Superior temporal gyrus (tissue), 1 donor: Measurements from ENCODE around the gene FAM9A.
"Not testable (repeated sequence)": the region's sequence is repeated elsewhere in the genome, so short reads cannot be mapped to it uniquely, and the experiment has no call there.

Experiments used
- DNase-seq: peaks from one replicate; pipeline ENCODE4 v3.0.0-alpha.2; 2016; ENCODE audit errors: extremely low spot score

Gene FAM9A

GRCh38 chrX:8803326-8803725 is 2.1 kb upstream of the FAM9A start:
- DNase-seq, result no peak

DNA sequence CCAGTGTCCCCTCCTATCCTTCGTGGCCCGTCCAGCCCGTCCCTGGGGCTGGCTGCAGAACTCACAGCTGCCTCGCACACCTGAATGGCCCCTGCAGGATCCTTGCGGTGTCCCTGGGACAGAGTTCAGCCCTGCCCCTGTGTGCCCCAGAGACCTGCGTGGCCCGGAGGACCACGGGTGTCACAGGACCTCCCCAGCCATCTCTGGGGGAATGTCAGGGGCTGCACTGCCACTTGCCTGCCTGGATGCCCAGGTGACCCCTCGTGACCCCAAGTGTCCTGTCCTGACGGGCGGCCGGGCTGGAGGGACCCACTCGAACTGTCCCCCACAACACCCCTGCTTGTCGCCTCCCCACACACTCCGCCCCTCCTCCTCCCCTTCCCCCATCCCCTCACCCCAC is 832 bp downstream of the FAM9A start:
- not testable (repeated sequence) for DNase-seq

GRCh38 chrX:8799281-8799680 is 1.9 kb downstream of the FAM9A start:
- DNase-seq, result not testable (repeated sequence)

DNA sequence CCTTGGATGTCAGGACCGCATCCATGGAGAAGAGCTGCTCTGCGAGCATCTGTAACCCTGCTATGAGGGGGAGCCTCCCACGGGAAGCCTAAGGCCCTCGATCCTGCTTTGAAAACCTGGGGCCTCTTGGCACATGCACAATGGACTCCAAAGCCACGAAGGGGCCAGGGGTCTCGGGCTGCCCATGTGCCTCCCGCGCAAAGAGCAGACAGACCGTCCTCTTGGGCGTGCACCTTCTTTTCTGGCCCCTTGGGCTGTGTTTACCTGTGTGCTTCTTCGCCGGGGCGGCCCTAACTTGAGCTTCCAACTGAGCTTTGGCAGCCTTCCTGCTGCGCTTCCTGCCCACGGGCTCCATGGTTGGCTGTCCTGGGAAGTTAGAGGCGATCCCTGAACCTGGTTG is 2.5 kb downstream of the FAM9A start:
- not testable (repeated sequence) for DNase-seq

DNA sequence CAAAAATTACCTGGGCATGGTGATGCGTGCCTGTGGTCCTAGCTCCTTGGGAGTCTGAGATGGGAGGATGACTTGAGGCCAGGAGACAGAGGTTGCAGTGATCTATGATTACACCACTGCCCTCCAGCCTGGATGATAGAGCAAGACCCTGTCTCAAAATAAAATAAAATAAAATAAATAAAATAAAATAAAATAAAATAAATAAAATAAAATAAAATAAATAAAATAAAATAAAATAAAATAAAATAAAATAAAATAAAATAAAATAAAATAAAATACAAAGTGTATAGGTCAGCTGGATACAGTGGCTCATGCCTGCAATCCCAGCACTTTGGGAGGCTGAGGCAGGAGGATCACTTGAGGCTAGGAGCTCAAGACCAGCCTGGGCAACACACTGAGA is 14.1 kb downstream of the FAM9A start:
- DNase-seq, result not testable (repeated sequence)

- no peak for DNase-seq
Observed at GRCh38 chrX:8784162-8784561, 17.0 kb downstream of the FAM9A start.

- no peak for DNase-seq
Observed at GRCh38 chrX:8783714-8784098, 17.5 kb downstream of the FAM9A start.

DNA sequence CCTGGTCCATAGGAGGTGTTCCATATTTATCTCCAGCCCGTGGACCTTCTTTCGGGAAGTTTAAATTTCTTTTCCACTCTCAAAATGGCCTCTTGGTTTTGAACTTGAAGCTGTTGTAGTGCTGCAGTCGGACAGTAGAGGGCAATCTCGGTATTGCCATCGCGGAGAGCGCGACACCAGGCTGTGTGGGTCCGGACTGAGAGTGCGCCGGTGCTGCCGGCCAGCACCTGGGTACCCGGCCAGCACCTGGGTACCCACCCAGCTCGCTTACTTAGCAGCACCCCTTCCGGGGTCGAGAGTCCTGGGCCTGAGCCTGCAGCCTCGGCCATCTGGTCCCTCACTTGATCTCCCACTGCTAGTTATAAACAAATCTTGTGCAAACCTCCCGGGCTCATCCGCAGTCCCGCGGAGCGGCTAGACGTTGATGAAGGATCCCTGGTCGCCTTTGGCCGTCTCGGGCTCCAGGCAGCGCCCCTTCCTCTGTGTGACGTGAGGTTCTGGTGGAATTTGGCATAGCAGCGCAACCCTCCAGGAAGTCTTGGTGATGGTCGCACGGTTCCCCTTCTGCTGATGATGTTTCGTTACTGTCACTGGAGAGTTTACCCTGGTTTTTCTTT is 18.0 kb downstream of the FAM9A start:
- no peak for DNase-seq

DNA sequence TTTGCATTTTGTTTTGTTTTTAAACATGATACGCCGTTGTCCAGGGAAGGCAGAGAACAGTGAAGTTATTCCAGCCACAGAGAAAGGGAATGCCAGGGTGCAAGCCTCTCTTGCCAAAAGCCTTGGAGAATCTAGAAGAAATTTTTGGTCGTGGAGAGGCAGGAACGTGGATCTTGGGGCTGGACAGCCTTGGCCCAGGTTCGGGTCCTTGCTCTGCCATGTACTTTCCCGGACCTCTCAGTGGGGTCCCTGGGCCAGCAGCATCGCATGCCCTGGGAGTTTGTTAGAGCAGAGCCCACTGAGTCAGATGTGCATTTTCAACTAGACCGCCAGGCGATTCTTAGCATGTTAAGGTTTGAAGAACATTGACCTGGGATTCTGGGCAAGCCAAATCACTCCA is 18.6 kb downstream of the FAM9A start:
- DNase-seq, result no peak

GRCh38 chrX:8781921-8782320 is 19.3 kb downstream of the FAM9A start:
- not testable (repeated sequence) for DNase-seq

DNA sequence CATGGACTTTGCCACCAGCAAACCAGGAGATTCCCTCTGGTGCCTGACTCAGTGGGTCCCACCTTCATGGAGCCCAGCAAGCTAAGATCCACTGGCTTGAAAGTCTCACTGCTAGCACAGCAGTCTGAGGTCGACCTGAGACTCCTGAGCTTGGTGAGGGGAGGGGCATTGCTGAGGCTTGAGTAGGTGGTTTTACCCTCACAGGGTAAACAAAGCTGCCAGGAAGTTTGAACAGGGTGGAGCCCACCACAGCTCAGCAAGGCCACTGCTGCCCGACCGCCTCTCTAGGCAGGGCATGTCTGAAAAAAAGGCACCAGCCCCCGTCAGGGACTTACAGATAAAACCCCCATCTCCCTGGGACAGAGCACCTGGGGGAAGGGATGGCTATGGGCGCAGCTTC is 28.1 kb downstream of the FAM9A start:
- no peak for DNase-seq

- no peak for DNase-seq
Observed at GRCh38 chrX:8760021-8760420, 41.2 kb downstream of the FAM9A start.

DNA sequence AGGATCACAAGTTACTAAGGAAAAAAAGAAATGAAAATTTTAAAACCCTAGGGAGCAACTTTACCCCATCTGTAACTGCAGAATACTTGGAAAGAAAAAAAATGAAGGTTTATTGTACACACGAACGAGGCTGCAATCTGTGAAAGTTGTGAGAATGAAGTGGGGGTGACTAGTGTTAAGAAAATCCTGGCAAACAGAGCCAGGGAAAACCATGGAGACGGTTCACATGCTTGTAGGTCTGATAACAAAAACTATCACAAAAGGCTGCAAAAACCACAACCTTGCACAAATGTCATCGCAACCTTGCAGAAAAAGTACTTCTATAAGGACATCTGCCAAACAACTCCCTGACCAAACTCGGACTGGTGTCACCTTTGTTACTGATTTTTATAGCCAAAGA is 42.5 kb downstream of the FAM9A start:
- not testable (repeated sequence) for DNase-seq

- not testable (repeated sequence) for DNase-seq
Observed at GRCh38 chrX:8757609-8758389, 43.4 kb downstream of the FAM9A start.

GRCh38 chrX:8755813-8756212 is 45.4 kb downstream of the FAM9A start:
- DNase-seq, result no peak

DNA sequence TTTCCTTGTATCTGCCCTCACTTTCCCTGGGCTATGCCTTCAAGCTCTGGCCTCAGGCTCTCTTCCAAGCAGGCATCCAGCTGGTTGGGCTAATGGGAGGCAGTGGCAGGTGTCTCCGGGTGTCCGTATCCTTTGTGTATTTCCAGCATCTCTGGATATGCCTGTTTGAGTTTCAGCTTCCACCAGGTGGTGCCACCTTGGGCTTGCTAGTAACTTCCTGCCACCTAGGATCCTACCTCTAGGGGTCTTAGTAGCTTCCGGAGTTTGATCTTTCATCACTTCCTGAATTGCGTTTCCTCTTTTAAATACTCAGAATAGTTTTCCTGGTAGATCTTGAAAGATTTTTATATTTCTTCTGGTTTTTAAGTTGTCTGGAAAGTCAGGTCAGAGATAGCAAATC is 46.1 kb downstream of the FAM9A start:
- no peak for DNase-seq

DNA sequence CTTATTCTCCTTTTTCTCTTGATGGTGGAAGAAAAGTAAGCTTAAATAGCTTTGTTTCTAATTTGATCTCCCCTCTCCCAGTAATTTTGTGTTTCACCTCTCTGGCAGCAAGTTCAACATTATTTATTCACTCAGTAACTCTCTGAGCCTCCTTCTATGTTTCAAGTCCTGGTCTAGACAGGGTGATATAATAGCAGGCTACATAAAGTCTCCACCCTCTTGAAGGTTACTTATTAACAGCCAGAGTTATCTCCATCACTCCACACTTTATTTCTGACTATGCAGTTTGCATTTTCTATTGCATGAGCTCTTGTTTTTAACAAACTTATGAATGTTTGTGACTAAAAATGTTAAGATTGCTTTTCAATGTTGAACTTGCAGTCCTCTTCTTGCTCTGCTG is 51.5 kb downstream of the FAM9A start:
- no peak for DNase-seq

- DNase-seq, result peak; percentile 50
Observed at GRCh38 chrX:8748855-8749254, 52.3 kb downstream of the FAM9A start.

- DNase-seq, result no peak
Observed at GRCh38 chrX:8743126-8743732, 58.0 kb downstream of the FAM9A start.

GRCh38 chrX:8741981-8742380 is 59.2 kb downstream of the FAM9A start:
- no peak for DNase-seq
